NOMO-1 (cell line): ENCODE data around the gene NSL1.
"Not testable (repeated sequence)": the region's sequence is repeated elsewhere in the genome, so short reads cannot be mapped to it uniquely, and the experiment has no call there.

Experiments
- DNase-seq, 2 experiments: peaks; one replicate each; lab custom pipeline; 2025; ENCODE audit not compliant: unreplicated experiment in 2 of 2; lab: John Stamatoyannopoulos, UW

The NSL1 gene

DNA sequence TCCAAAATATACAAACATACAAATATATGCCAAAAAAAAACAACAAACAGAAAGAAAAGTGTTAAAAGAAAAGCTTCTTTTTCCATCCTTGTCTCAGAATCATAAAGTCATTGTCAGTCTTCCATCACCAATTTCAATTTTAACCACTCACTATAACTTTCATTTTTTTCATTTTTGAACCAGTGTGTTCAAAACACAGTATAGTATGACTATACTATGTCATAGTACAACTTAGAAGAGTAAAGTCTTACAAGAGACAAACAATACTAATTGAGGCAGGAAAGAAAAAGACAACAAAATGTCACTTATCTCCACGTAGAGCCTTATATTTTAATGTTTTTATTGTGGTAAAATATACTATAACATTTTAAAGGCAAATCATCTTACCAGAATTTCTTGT, 7.6 kb downstream of the NSL1 start:
- DNase-seq, result no peak

- peak; percentile 70 to 71 for DNase-seq
Observed at GRCh38 chr1:212782422-212783154, 9.0 kb downstream of the NSL1 start.

DNA sequence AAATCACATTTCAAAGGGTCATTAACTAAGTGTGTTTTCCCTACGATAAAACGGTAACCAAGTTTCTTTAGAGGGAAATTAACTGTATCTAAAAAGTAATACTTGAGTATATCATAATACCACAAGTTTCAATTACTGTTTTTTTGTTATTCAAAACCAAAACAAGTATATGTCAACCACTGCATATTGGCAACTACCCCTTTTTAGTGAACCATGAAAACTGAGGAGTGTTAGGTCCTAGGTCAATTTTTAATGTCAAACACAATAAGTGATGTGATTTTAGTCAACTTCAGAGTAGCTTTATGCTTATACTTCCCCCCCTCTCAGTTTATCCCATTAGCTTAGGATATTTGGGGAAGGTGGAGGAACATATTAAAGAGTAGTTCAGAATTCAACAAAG, 10.4 kb downstream of the NSL1 start:
- DNase-seq, result no peak

- no peak for DNase-seq
Observed at GRCh38 chr1:212780759-212781158, 10.8 kb downstream of the NSL1 start.

DNA sequence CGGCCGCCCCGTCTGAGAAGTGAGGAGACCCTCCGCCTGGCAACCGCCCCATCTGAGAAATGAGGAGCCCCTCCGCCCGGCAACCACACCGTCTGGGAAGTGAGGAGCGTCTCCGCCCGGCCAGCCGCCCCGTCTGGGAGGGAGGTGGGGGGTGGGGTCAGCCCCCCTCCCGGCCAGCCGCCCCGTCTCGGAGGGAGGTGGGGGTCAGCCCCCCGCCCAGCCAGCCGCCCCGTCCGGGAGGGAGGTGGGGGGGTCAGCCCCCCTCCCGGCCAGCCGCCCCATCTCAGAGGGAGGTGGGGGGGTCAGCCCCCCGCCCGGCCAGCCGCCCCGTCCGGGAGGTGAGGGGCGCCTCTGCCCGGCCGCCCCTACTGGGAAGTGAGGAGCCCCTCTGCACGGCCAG, 12.5 kb downstream of the NSL1 start:
- not testable (repeated sequence) for DNase-seq

GRCh38 chr1:212777151-212777550, 14.4 kb downstream of the NSL1 start:
- DNase-seq, result no peak

- no peak for DNase-seq
Observed at GRCh38 chr1:212775241-212775640, 16.3 kb downstream of the NSL1 start.

DNA sequence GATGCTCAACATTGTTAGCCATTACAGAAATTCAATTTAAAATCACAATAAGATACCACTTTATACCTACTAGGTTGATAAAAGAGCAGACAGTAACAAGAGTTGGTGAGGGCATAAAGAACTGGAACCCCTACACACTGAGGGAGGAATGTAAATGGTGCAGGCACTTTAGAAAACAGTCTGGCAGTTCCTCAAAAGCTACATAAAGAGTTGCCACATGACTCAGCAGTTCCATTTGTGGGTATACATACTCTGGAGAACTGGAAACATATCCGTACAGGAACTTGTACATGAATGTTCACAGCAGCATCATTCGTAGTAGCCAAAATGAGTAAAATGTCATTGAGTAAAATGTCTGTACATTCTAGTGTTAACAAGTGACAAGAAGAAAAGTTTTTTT, 17.0 kb downstream of the NSL1 start:
- DNase-seq, result peak in 1 of 2 experiments; percentile 82

DNA sequence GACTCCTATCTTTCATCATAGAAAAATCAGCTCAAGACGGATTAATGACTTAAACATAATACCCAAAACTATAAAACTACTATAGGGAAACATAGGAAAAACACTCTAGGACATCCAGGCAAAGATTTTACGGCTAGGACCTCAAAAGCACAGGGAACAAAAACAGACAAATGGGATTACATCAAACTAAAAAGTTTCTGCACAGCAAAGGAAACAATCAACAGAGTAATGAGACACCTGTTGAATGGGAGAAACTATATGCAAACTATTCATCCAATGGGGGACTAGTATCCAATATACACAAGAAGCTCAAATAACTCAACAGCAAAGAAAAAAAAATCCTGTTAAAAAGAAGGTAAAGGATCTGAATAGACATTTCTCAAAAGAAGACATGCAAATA, 18.6 kb downstream of the NSL1 start:
- DNase-seq, result no peak

DNA sequence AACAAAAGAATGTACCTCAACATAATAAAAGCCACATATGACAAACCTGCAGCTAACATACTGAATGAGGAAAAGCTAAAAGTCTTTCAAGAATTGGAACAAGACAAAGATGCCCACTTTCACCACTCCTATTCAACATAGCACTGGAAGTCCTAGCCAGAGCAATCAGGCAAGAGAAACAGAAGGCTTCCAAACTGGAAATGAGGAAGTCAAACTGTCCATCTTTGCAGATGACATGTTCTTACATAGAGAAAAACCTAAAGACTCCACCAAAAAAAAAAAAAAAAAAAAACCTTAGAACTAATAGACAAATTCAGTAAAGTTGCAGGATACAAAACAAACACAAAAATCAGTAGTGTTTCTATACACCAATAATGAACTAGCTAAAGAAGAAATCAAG, 20.2 kb downstream of the NSL1 start:
- no peak for DNase-seq

DNA sequence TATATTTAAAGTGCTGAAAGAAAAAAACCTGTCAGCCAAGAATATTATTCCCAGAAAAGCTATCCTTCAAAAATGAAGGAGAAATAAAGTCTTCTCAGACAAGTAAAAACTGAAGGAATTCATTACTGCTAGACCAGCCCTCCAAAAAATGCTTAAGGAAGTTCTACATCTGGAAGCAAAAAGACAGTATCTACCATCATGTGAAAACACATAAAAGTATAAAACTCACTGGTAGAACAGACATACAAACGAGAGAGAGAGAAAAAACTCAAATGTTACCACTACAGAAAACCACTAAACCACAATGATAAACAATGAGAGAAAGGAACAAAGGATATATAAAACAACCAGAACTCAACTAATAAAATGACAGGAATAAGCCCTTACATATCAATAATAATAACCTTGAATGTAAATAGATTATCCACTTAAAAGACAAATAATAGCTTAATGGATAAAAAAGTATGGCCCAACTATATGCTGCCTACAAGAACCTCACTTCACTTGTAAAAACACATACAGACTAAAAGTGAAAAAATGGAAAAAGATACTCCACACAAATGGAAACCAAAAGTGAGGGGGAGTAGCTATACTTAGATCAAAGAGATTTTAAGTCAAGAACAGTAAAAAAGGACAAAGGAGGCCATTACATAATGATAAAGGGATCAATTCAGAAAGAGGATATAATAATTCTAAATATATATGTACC, 22.0 kb downstream of the NSL1 start:
- no peak for DNase-seq

DNA sequence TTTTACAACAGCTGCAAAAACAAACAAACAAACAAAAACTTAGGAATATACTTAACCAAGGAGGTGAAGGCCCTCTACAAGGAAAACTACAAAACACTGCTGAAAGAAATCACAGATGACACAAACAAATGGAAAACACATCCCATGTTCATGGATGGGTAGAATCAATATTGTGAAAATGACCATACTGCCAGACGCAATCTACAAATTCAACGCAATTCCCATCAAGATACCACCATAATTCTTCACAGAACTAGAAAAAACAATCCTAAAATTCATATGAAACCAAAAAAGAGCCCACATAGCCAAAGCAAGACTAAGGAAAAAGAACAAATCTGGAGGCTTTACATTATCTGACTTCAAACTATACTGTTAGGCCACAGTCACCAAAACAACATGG, 24.8 kb downstream of the NSL1 start:
- not testable (repeated sequence) for DNase-seq

DNA sequence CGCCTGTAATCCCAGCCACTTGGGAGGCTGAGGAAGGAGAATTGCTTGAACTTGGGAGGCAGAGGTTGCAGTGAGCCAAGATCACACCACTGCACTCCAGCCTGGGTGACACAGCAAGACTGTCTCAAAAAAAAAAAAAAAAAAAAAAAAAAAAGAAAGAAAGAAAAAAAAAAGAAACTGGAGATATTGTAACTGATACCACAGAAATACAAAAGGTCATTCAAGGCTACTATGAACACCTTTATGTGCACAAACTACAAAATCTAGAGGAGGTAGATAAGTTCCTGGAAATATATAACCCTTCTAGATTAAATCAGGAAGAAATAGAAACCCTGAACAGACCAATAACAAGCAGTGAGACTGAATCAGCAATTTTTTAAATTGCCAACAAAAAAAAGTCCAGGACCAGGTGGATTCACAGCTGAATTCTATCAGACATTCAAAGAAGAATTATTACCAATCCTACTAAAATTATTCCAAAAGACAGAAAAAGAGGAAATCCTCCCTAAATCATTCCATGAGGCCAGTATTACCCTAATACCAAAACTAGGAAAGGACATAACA, 26.8 kb downstream of the NSL1 start:
- not testable (repeated sequence) for DNase-seq

DNA sequence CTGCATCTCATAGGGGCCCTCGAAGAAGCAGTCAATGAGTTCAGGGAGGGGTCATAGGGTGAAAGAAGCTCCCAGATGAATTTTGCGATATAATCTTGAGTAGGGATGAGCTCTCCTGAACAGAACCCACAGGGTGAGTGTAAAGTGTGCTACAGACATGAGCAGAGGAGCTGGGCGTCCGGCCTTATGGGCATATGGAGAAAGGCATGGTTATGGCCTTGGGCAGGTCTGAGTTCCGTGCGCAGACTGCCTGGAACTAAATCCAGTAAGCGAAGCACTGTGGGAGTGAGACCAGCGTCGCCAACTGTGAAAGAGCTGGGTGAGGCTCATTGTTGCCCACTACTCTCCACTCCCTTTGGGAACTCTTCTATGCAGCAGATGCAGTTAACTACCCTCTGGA, 28.7 kb downstream of the NSL1 start:
- no peak for DNase-seq

DNA sequence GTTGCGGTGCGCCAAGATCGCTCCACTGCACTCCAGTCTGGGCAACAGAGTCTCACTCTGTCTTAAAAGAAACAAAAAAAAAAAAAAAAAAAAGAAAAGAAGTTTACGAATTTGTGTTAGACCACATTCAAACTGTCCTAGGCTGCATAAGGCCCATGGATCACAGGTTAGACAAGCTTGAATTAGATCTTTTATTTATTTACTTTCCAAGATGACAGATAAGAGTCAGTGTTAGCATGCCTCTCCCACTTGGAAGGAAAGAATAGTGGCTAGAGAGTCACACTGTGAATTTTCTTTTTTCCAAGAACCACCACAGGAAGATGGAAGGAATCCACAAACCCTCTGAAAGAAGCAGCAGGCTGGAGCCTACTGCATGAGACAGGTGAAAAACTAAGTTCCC, 29.3 kb downstream of the NSL1 start:
- DNase-seq, result no peak

GRCh38 chr1:212760126-212760823, 31.3 kb downstream of the NSL1 start:
- peak in 1 of 2 experiments; percentile 18 for DNase-seq

DNA sequence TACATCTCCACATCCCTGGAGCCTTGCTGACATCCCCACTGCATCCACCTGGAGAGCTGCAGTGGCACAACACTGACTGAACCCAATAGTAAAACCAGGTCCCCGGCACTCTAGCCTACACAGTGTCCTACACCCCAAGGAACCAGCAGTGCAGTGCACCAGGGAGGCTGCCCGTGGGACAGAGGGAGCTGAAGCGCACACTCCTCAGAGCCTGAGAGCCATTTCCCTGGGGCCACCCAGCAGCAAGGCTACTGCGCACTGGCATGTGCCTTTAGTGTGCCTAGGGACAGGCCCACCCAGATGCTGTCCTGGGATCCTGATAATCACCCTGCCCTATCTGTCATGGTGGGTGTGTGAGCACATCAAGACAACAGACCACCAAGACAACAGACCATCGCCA, 31.9 kb downstream of the NSL1 start:
- DNase-seq, result no peak

DNA sequence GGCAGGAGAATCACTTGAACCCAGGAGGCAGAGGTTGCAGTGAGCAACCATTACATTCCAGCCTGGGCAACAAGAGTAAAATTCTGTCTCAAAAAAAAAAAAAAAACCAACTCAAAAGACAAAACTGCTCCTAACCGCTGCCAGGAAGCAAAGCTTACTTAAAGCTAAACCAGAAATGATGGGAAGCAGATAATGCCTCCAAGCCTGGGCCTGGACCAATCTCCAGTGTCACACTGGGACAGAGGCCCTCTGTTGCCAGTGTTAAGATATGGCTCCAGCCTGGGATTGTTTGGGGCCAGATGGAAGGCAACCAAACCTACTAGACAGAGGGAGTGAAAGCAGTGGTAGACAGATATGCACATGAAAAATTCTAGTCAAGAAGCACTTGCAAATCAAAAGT, 36.9 kb downstream of the NSL1 start:
- no peak for DNase-seq

GRCh38 chr1:212754193-212754592, 37.4 kb downstream of the NSL1 start:
- peak; percentile 11 to 35 for DNase-seq

DNA sequence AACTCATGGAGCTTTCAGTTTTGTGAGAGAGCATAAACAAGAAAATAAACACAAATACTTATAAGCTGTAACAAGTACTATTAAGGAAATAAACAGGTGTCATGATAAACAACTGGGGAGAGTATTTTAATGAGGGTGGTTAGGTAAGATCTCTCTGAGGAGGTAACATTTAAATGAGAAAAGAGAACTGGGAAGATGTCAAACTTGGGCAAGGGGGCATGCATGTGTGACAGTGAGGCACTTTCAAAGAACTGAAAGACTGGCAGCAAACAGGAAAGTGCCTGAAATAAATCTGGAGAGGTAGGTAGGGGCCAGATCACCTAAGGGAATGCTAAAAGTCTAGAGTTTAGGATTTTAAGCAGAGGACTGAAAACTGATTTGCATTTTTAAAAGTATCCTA, 37.8 kb downstream of the NSL1 start:
- DNase-seq, result no peak

- peak in 1 of 2 experiments; percentile 64 for DNase-seq
Observed at GRCh38 chr1:212752934-212753497, 38.6 kb downstream of the NSL1 start.
